GM18858 (cell line): ENCODE data around the gene COPS3.

Experiments
- ATAC-seq: cut with Tn5 transposase; IDR thresholded peaks from one replicate; pipeline ENCODE4 v1.9.1; 2021; ENCODE audit not compliant: unreplicated experiment

COPS3 gene

DNA sequence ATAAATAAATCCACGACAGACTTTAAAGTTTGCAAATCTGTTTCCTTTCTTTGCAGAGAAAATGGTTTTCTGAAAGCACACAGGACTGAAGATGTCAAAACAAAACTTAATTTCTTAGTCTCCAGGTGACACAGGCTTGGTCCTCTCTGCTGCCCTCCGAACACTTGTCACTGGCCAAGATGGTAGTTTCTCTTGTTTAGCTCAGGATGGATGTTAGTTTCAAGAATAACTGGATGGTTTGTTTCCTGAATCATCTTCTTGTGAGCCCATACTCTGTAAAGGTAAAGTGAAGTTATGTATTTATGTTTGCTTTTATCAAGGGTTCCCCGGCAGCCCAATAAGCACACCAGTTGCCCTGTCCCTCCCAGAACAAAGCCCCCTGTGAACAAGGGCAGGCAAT is 34.2 kb downstream of the COPS3 start:
- ATAC-seq = no peak

DNA sequence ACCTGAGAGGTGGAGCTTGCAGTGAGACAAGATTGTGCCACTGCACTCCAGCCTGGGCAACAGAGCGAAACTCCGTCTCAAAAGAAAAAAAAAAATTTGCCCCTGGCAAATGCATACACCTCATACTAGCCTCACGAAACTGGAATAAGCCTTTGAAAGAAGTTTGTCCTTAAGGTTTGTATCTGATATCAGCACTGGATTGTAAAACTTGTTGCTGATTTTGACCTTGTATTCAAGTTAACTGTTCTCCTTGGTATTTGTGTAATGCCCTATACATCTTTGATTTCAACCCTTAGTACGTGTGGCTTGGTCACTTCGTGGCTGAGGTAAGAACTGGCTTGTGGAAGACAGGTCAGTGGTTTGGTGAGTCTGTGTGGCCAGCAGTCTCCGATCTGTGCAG is 37.9 kb downstream of the COPS3 start:
- no peak for ATAC-seq

DNA sequence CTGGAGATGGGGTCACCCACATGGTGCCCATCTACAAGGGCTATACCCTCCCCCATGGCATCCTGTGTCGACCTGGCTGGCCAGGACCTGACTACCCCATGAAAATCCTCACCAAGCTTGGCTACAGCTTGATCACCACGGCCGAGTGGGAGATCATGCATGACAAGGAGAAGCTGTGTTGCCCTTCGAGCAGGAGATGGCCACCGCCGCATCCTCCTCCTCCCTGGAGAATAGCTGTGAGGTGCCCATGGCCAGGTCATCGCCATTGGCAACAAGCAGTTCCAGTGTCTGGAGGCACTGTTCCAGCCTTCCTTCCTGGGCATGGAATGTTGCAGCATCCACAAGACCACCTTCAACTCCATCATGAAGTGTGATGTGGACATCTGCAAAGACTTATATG is 38.8 kb downstream of the COPS3 start:
- ATAC-seq = no peak

DNA sequence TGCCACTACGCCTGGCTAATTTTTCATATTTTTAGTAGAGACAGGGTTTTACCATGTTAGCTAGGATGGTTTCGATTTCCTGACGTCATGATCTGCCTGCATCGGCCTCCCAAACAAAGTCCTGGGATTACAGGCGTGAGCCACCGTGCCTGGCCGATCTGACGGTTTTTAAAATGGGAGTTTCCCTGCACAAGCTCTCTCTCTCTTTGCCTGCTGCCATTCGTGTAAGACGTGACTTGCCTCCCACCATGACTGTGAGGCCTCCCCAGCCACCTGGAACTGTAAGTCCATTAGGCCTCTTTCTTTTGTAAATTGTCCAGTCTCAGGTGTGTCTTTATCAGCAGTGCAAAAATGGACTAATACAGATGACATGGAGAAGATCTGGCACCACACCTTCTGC is 39.4 kb downstream of the COPS3 start:
- no peak for ATAC-seq

DNA sequence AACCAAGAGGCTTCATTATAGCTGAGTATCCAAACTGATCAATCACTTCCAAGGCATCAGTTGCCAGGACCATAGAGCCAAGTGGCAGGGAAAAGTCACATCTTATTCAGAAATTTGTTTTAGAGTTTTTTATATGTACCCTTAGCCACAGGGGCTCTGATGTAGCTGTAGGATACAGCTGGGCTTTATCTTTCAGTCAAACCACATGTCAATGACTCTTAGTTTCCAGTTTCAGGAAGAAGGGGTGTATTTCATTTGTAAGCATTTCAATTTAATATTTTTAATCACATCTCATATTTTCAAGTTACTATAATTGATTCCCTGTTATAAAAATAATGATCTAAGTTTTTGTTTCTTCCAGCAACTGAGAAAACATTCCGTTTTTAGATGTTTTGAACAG is 41.2 kb downstream of the COPS3 start:
- no peak for ATAC-seq

DNA sequence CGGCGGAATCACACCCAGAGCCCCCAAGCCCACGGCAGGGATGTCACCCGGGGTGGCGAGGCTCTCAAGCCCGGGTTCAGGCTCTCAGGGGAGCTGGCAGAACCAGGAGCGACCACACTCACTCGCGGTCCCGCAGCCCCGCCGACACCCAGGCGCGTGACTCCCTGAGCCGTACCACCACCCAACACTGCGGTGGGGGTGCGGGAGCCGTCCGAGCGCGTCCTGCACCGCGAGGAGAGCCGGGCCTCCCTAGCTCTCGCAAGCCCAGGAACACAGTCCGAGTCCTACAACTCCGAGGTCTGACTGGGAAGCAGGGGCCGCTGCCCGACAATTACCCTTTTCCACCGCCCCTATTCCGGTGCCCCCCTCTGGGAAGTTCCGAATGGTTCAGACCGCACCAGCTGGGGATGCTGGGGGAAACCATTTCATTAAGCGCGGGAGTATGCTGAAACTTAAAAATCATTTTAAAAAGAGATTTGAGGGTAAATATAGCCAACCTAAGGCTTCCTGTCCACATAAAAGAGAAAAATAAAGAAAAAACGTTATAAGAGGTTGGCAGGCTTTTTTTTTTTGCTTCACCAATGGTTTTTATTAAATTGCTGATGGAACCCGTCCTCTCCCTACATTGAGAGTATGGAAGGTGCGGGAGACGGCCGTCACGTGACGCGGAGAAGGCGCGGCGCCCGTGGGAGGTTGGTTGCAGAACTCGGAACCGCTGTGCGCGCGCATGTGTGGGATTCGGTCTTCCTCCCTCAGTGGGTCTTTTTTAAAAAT is 43.8 kb downstream of the COPS3 start, which contains the start of gene FLCN:
FLCN (minus strand) TSS at position 143 of the 774 bp plus-strand sequence. CDS start 9,031 bp downstream, outside the sequence.
- peak; percentile 49 for ATAC-seq

DNA sequence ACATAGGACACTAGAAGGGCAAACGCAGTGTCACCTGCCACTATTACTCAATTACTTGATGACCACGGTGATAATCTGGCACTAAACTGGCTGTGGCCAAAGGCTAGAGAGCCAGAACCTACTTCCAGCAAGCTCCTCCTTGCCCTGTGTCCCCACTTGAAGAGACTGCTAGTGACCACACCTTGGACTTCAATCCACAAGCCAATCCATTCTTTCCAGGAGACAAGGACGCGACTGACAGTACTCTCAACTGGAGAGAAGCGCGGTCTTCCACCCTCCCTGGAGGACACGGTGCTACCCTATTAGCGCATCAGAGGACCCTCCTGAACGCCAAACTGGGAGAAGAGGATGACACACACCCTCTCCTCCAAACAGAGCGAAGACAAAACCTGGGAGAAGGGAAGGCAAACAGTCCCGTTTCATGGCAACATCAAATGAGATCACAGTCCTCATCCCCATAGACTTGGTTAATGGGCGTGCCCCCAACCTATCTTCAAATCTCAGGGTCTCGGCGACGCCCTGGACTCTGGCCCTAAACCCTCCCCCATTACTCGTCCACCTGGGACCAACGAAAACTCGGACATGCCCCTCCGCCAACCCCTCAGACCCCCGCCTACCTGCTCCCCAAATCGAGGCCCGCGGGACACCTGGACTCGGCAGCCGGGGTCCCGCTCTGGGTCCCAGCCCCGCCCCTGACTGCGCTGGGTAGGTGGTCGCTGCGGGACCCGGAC is 44.6 kb downstream of the COPS3 start:
- peak; percentile 11 for ATAC-seq

DNA sequence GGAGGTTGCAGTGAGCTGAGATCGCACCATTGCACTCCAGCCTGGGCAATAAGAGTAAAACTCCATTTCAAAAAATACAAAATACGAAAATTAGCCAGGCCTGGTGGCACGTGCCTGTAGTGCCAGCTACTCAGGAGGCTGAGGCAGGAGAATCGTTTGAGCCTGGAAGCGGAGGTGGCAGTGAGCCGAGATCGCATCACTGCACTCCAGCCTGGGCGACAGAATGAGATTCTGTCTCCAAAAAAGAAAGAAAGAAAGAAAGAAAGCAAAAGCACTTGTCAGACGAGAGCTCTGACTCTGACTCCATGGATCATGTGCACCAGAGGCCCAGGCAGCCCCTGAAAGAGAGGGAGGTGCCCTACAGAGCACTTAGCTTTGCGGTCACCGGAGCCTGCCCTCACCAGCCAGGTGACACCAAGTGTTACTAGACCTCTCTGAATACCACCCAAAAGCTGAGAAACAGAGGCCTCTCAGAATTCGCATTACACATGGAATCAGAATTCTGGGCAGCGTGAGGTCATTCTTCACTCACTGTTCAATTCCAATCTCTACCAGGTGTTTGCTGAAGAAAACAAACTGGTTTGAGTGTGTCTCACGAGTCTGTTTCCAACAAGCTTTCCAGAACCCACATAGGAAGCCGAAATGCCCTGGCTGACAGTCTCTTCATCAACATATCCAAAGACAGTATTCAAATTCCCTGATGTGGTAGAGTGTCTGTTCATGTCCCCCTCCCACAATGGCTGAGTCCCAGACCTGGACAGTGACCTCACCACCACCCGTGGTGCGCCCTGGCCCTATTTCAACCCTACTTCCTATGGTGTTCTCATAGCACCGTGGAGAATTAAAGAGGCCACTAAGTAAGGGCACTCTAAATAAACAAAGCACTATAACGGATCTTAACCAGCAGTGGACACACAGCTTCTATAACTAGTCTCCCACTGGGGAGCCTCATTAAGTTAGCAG is 45.6 kb downstream of the COPS3 start:
- ATAC-seq = no peak

DNA sequence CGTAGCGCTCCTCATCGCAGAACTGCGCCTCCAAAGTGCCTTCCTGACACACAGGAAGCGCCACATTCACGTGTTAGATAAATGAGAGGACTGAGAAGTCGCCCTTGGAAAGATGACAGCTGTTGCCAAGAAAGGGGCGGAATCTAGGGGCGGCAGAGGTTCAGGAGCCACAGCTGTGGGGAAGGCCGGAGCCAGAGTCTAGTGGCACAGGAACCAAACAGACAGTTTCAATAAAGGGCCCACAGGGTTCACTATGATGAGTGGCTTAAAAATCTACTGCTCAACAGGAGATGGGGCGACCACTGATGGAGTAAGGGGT is 48.8 kb downstream of the COPS3 start:
- no peak for ATAC-seq

DNA sequence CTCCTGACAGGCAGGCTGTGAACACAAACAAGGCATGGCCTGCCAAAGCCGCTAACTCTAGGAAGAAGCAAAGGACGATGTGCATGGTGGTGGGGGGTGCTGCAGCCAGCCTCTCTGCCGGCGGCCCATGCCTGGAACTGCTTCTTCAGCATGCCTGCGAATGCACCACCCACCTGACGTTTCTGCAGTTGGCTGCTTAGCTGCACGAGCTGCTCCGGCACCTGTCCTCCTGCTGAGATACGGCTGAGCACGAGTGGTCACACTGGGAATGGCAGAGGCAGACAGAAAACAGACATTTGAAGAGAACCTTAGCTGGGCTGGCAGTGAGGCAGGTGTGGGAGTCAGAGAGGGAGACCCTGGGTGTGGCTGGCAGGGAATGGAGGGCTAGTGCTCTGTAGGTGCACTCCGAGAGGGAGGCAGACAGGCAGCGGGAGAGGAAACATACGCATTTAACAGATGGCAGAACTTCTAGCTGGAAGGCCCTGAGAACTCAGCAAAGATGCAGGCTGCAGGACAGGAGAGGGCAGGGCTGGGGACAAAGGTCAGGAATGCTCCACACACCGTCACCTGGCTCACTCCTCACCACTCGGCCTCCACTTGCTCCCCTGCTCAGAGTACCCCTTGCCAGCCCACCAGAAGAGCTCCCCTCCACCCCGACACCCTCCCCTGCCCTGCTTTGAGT is 49.3 kb downstream of the COPS3 start:
- no peak for ATAC-seq

DNA sequence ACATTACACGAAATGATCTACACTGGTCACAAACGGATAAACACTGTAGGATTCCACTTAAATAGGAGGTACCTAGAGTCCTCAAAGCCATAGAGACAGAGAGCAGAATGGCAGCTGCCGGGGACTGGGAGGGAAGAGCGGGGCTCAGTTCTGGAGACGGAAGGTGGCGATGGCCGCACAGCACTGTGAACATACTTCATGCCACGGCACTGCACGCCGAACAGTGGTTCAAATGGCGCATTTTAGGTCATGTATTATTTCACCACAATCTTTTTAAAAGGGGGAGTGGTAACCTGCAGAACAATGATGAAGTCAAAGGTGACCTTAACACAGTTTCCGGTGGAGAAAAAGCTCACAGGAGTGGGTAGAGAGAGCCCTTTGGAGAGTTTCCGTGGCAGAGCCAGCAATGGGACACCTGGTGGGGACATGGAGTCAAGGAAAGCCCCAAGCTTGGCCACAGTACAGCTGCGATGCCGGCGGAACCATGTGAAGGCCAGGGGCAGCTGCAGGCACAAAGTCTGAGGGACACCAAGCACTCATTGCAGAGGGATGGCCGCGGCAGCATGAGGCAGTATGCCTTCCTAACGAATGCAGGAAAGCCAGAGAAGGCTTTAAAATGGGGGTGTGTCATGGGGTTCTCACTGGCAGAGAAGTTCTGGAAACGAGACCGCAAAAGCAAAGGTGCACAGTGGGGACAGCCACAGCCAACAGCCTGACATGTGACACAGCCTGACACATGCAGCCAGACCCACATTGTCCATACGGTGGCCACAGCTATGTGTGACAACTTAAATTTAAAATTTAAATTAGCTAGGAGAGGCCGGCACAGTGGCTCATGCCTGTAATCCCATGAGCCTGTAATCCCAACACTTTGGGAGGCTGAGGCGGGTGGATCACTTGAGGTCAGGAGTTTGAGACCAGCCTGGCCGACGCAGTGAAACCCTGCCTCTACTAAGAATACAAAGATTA is 51.3 kb downstream of the COPS3 start:
- no peak for ATAC-seq

DNA sequence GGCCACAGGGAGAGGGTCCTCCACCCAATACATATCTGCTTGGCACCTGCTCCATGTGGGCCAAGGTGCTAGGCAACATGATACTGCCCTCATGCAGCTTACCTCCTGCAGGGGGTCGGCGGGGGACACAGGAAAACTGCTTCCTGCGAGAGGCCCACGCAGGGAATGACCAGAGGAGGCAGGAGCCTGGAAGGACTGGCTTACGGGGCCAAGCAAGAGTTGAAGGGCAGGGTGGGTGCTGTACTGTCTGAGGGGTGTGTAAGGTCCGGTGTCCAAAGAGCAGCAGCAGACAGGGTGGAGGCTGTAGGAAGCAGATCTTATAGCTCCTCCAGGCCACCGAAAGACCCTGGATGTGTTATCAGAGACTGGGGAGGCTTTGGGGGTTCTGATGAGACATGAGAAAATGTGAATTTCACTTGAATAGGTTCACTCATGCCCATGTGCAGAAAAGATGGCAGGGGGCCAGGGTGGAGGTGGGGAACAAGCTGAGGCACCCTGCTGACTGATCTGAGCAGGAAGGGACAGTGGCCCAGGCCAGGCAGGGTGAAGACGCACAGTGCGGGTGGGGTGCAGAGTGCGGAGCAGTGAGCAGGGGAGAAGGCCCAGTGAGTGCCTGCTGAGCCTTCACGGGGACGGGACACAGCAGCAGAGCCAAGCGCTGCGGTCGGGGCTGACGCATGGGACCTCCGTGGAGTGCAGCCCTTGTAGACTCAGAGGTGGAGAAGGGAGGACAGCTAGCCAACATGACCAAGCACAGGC is 52.3 kb downstream of the COPS3 start:
- no peak for ATAC-seq

DNA sequence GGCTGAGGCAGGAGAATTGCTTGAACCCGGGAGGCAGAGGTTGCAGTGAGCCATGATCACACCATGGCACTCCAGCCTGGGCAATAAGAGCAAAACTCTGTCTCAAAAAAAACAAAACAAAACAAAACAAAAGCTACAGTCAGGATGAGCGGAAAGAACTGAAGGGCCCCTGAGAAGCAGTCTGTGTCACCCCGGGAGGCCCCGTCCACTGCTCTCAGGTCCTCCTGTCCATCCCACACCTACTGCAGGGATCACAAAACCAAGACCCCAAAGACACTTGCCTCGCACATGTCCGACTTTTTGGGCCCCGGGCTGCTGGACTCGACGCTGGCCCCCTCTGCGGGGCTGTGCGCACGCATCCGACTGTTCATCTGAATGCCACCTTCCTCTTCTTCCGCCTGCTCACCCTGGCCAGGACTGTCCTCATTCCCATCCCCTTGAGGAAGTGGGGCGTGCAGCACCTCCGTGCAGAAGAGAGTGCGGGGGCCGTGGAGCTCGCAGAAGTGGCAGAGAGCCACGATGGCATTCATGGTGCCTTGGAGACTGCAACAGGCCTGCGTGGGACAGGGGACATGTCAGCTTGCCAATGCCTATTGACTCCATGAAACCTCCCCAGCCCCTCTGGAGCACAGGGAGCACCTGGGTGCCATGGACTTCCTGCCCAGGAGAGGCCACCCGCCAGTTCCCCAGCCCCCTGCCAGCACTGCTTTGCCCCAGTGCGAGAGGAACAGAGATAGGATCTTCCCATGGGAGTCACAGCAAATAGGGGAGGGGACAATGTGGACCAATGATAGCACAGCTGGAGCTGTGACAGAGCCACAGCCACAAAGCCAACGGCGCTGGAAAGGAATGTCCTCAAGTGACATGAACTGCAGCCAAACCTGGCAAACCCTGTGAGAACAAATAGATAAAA is 53.2 kb downstream of the COPS3 start:
- no peak for ATAC-seq

DNA sequence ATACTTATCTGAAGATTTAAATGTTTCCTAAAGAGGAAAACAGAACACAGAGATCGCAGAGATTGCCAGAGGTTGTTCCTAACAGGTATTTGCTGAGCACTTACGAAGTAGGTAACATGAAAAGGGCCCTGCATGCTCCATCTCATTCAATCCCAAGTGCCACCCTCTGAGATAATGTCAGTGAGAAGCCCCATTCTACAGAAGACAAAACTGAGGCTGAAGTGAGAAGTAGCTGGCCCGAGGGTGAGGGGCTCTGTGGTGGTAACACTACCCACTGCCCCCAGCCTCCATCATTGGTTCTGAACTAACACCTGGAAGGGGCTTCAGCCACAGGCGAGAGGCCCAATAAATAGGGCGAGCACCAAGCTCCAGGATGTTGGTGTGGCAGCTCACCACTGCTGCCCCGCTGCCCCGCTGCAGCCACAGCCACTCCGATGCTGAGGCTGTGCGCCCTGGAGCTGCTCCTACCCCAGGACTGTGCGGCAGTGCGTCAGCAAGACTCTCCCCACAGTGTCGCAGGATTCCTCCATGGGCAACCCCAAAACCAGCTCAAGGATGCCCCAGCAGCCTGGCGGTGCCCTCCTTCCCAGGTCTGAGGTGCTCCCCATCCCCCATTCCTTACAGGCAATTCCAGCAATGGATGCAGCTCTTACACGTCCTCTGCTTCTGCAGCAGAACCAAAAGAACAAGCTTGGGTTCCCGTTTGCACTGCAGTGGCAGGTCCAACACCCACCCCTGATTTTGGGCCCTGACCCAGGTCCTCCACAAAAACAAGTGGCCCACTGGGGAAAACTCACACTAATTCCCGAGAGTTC is 54.4 kb downstream of the COPS3 start:
- ATAC-seq = no peak

DNA sequence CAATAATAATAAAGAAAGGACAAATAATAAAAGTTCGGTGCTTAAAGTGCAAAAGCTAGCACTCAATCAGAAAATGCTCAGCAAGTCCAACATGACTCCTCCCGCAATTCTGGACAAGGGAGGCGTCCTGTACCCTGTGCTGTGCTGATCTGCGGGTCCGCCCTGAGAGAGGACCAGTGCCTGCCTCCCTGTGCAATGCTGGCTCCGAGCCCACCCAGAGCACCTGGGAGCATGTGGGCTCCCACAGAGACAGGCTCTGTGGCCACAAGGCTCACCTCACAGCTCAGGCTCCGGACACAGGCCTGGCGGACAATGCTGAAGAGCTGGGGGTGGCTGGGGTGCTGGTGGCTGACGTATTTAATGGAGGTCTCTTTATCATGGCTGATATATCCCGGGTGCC is 55.1 kb downstream of the COPS3 start:
- ATAC-seq = no peak

DNA sequence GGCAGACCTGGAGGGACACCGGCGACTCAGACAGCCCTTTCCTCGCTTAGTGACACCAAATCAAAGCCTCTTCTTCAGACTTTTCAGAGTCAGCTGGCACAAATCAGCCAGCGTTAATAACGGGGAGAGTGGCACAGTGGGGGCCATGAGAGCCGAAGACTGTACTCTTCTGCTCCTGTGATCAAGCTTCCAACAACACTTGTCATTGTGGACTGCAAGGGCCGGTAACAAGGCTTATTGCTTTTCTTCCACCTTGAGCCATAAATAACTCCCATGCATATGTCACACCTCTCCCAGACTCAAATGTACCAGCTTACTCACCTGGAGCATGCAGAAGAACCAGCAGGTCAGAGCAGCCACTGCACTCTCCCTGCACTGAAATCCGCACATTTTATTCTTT is 56.9 kb downstream of the COPS3 start:
- ATAC-seq = no peak

DNA sequence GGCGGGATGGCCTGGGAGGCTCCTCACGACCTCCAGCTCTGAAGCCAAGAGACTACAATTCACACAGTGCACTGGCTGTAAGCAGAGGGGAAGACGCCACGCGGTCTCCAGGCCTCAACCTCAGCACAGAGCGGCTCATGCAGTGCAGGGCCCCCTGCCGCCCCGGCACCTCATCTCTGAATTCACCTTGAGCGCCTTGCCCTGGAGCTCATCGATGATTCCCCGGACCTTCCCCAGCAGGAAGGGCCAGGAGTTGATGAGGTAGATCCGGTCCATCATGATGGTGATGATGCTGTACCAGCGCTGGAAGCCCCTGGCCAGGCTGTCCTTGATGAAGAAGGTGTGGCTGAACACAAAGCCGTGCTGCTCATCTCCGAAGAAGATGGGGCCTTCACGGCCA is 57.3 kb downstream of the COPS3 start:
- no peak for ATAC-seq
